Astrocyte of the cerebellum (primary cell): ENCODE measurements around the gene TMEM212.

Experiments used
- DNase-seq: peaks from one replicate; pipeline ENCODE4 v3.0.0-alpha.2; 2011; ENCODE audit warnings: low read depth
- H3K4me3 ChIP-seq: 2 replicates; pipeline ENCODE4 v1.5.1; 2011; ENCODE audit warnings: mild to moderate bottlenecking, low read depth, low read length, moderate library complexity
- CTCF ChIP-seq: IDR thresholded peaks from 2 replicates; pipeline ENCODE4 v1.5.1; 2012; ENCODE audit warnings: low read length, low read depth, moderate library complexity, mild to moderate bottlenecking; ENCODE audit errors: missing control alignments
- in situ Hi-C: cut with HindIII; loops from 2 replicates; pipeline ENCODE4 v1.10.0; 2017; ENCODE audit warnings: low sequenced_read_pairs

The TMEM212 gene

DNA sequence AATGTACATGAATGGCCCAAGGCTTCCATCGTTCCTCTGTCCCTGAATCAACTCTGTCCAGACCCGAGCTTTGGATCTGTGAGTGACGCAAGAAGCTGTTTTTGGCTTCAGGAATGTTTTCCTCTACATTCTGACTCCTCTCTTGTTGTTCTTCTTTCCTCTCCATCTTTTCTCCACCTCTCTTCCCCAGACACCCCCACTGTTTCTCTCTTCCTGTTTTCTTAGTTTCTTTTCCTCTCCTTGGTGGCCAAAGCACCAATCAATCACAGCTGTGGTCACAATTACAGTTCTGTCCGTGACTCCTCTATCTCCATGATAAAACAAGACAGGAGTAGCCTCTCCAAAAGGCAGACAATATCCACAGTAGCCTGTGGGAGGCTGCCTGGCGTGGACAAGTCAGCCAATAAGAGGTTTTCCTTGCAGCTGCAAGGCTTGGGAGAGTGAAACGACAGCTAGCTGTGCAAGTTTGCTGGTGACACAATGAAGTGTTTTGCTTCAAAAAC is 4.9 kb upstream of the TMEM212 start:
- in situ Hi-C loops = no loop called here
- H3K4me3 ChIP-seq = no peak overlapping the region
- no peak for DNase-seq
- no peak for TF ChIP-seq CTCF

DNA sequence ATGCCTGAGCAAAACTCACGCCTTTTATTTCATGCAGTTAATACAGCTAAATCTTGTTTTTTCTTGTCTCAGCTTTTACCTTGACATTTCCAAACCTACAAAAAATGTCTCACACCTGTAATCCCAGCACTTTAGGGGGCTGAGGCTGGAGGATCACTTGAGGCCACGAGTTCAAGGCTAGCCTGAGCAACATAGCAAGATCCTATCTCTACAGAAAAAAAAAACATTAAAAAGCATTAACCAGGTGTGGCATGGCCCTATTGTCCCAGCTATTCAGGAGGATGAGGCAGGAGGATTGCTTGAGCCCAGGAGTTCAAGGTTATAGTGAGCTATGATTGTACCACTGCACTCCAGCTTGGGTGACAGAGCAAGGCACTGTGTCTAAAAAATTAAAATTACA is 3.9 kb upstream of the TMEM212 start:
- in situ Hi-C loops = no loop called here
- no peak for DNase-seq
- H3K4me3 ChIP-seq = no peak overlapping the region
- TF ChIP-seq CTCF = no peak

DNA sequence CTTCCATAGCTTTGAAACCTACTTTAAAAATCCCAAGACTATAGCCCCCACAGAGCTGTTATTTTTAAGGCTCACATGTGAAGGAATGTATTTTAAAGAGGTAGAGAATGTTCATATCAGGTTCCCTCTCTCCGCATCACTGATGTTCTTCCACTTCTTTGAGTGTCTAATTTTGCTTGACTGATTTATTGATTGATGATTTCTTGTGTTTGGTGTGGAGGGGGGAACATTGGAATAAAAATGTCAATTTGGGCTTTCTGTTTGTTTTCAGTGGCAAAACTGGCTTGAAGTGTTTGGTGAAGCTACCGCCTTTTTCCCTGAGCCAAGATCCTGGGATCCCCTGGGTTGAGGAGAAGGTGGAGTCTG is 2.7 kb upstream of the TMEM212 start:
- no peak for DNase-seq
- in situ Hi-C loops = no loop called here
- H3K4me3 ChIP-seq = no peak overlapping the region
- TF ChIP-seq CTCF = no peak

- no peak for DNase-seq
- in situ Hi-C loops = no loop called here
- no peak for TF ChIP-seq CTCF
Measured at GRCh38 chr3:171840811-171841619, 2.1 kb upstream of the TMEM212 start.

GRCh38 chr3:171841620-171842000 is 1.5 kb upstream of the TMEM212 start:
- DNase-seq = no peak
- in situ Hi-C loops = no loop called here

More at GRCh38 chr3:171840811-171841619, 2.1 kb upstream of the TMEM212 start:
- no peak overlapping the region for H3K4me3 ChIP-seq

GRCh38 chr3:171844873-171845272 is 1.7 kb downstream of the TMEM212 start:
- TF ChIP-seq CTCF = no peak
- H3K4me3 ChIP-seq = no peak overlapping the region
- in situ Hi-C loops = no loop called here
- no peak for DNase-seq

More at GRCh38 chr3:171841620-171842000, 1.5 kb upstream of the TMEM212 start:
- TF ChIP-seq CTCF = no peak
- H3K4me3 ChIP-seq = no peak overlapping the region
